K562 (cell line): ENCODE results near the gene NFATC3. TPM values are rescaled to one million over a fixed set of nuclear protein-coding genes. Genes with fewer than 3 reads are reported as not detected.
A peak's percentile ranks its signal among the peaks of the same experiment; 100 is the strongest.

Source experiments
- BRCA1 ChIP-seq, 2 experiments: fragments of 450-650 bp in 1 of 2; sonication (generic) in 1 of 2; formaldehyde crosslinking in 1 of 2; IDR thresholded peaks; 2 replicates each; pipeline versions ENCODE4 v1.5.0 to v1.6.1; 2017 to 2020; ENCODE audit warnings: mild to moderate bottlenecking in 1 of 2, missing genetic modification reagents in 1 of 2
- BRD9 ChIP-seq: fragments of 450-650 bp; IDR thresholded peaks from 2 replicates; pipeline ENCODE4 v1.6.1; 2018; ENCODE audit warnings: low read depth; ENCODE audit not compliant: partially characterized antibody
- FOXK2 ChIP-seq, 2 experiments: fragments of 450-650 bp; IDR thresholded peaks in 1 of 2; conservative IDR thresholded peaks in 1 of 2; 2 replicates each; pipeline ENCODE4 v1.6.1; 2016; ENCODE audit warnings: low read depth in 2 of 2, mild to moderate bottlenecking in 1 of 2
- HIVEP1 ChIP-seq: fragments of 250-450 bp; sonication (Bioruptor Pico); IDR thresholded peaks from 2 replicates; pipeline ENCODE4 v1.4.0; 2020; ENCODE audit warnings: mild to moderate bottlenecking
- MECOM ChIP-seq: fragments of 250-450 bp; sonication (Bioruptor Pico); IDR thresholded peaks from 2 replicates; pipeline ENCODE4 v1.8.0; 2022; ENCODE audit warnings: inconsistent platforms
- MLX ChIP-seq, 2 experiments: fragments of 450-650 bp in 1 of 2; sonication (generic) in 1 of 2; formaldehyde crosslinking; conservative IDR thresholded peaks; 2 replicates each; pipeline versions ENCODE4 v1.4.0 to v1.8.1; 2020 to 2022; ENCODE audit warnings: mild to moderate bottlenecking in 1 of 2, missing genetic modification reagents in 1 of 2
- RBM25 ChIP-seq: fragments of 200-400 bp; formaldehyde crosslinking; IDR thresholded peaks from 2 replicates; pipeline ENCODE4 v1.6.1; 2018; ENCODE audit warnings: low read length, low read depth, moderate library complexity; ENCODE audit not compliant: severe bottlenecking
- SAP30 ChIP-seq: fragments of 200-600 bp; sonication (generic); IDR thresholded peaks from 2 replicates; pipeline ENCODE4 v1.6.1; 2012; ENCODE audit warnings: borderline replicate concordance, low read depth, mild to moderate bottlenecking, moderate library complexity, low read length, control low read depth, inconsistent platforms; ENCODE audit not compliant: insufficient read depth, poor library complexity, severe bottlenecking
- STAG1 ChIP-seq: sonication (generic); formaldehyde crosslinking; IDR thresholded peaks from 2 replicates; pipeline ENCODE4 v1.5.0; 2020; ENCODE audit warnings: missing genetic modification reagents, borderline replicate concordance
- ZNF224 ChIP-seq: sonication (generic); formaldehyde crosslinking; IDR thresholded peaks from 2 replicates; pipeline ENCODE4 v1.8.0; 2022; ENCODE audit warnings: mild to moderate bottlenecking, missing genetic modification reagents
- ZNF311 ChIP-seq: fragments of 250-450 bp; sonication (Bioruptor Pico); IDR thresholded peaks from 2 replicates; pipeline ENCODE4 v1.4.0; 2020; ENCODE audit warnings: mild to moderate bottlenecking, moderate library complexity
- ZNF445 ChIP-seq: fragments of 250-450 bp; sonication (Bioruptor Pico); IDR thresholded peaks from 2 replicates; pipeline ENCODE4 v1.4.0; 2020; ENCODE audit warnings: low read depth, mild to moderate bottlenecking, moderate library complexity
- ZNF655 ChIP-seq: fragments of 250-450 bp; sonication (Bioruptor Pico); IDR thresholded peaks from 2 replicates; pipeline ENCODE4 v1.5.0; 2021
- ZNF668 ChIP-seq: fragments of 250-450 bp; sonication (Bioruptor Pico); IDR thresholded peaks from 2 replicates; pipeline ENCODE4 v1.8.0; 2022; ENCODE audit warnings: mild to moderate bottlenecking, inconsistent platforms
- ZSCAN29 ChIP-seq: fragments of 450-650 bp; IDR thresholded peaks from 2 replicates; pipeline ENCODE4 v1.6.1; 2017
- polyA plus RNA-seq, 8 experiments: library from polyadenylated mRNA; depleted of rRNA in 4 of 8; stranded (reverse) in 5 of 8; unstranded in 3 of 8; fragments of >200 nt; fragmentation: Nextera tagmentation in 2 of 8; fragmentation: Illumina TruSeq in 1 of 8; extraction: Ambion mirVana in 2 of 8; extraction: Trizol in 1 of 8; gene quantifications; 2 replicates each; pipeline versions ENCODE4 v1.2.1 to v1.2.3, GENCODE V29; 2011 to 2014; ENCODE audit warnings: inconsistent platforms in 1 of 8, missing spikeins in 1 of 8
- total RNA-seq, 7 experiments: library from RNA; depleted of rRNA in 6 of 7; stranded (reverse); fragments of >200 nt in 6 of 7; fragmentation: Illumina TruSeq in 2 of 7; extraction: Trizol in 2 of 7; gene quantifications; 2 replicates each; pipeline versions ENCODE4 v1.2.1 to v1.2.3, GENCODE V29; 2011 to 2021; ENCODE audit warnings: low replicate concordance in 1 of 7
- TF ChIP-seq, protein P1 (sequence below): sonication (generic); formaldehyde crosslinking; IDR thresholded peaks from 2 replicates; pipeline ENCODE4 v1.8.1; 2022; ENCODE audit warnings: missing genetic modification reagents
- TF ChIP-seq, protein P2 (sequence below): fragments of 450-650 bp; IDR thresholded peaks from 2 replicates; pipeline ENCODE4 v1.6.1; 2017; ENCODE audit warnings: antibody characterized with exemption

NFATC3 gene
- total and polyA plus RNA-seq, 9 of the 15 experiments (the other 6 are each of a cell fraction or from before 2014, with no cell fraction given): 15.7 to 98.4 (median 59.4) TPM

GRCh38 chr16:68244903-68245853 lies 160.0 kb downstream of the NFATC3 start, which contains the start of gene PLA2G15 (continued):
- TF ChIP-seq ZNF655 (CRISPR knock-in tag) (no peak), ZNF224 (no peak), BRCA1 (IDR thresholded peaks at IDR 0.05) (no peak), BRCA1 (CRISPR knock-in tag; IDR thresholded peaks at IDR 0.05) (no peak), HIVEP1 (no peak), RBM25 (peak; percentile 93), MECOM (CRISPR knock-in tag) (no peak), BRD9 (no peak), ZSCAN29 (no peak), MLX (CRISPR knock-in tag; conservative IDR thresholded peaks at IDR 0.05) (no peak), ZNF445 (CRISPR knock-in tag) (no peak), STAG1 (no peak), ZNF311 (CRISPR knock-in tag) (no peak), FOXK2 (conservative IDR thresholded peaks at IDR 0.05 in 1 of 2, IDR thresholded peaks at IDR 0.05 in 1 of 2; ENCODE audit: low read depth in 2 of 2) (peak in 1 of 2 experiments; percentile 65; a peak in 2 of 4 replicates), ZNF668 (CRISPR knock-in tag) (no peak), SAP30 (peak; percentile 49)
- TF ChIP-seq, protein P1, sequence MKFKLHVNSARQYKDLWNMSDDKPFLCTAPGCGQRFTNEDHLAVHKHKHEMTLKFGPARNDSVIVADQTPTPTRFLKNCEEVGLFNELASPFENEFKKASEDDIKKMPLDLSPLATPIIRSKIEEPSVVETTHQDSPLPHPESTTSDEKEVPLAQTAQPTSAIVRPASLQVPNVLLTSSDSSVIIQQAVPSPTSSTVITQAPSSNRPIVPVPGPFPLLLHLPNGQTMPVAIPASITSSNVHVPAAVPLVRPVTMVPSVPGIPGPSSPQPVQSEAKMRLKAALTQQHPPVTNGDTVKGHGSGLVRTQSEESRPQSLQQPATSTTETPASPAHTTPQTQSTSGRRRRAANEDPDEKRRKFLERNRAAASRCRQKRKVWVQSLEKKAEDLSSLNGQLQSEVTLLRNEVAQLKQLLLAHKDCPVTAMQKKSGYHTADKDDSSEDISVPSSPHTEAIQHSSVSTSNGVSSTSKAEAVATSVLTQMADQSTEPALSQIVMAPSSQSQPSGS: no peak
- TF ChIP-seq, protein P2, sequence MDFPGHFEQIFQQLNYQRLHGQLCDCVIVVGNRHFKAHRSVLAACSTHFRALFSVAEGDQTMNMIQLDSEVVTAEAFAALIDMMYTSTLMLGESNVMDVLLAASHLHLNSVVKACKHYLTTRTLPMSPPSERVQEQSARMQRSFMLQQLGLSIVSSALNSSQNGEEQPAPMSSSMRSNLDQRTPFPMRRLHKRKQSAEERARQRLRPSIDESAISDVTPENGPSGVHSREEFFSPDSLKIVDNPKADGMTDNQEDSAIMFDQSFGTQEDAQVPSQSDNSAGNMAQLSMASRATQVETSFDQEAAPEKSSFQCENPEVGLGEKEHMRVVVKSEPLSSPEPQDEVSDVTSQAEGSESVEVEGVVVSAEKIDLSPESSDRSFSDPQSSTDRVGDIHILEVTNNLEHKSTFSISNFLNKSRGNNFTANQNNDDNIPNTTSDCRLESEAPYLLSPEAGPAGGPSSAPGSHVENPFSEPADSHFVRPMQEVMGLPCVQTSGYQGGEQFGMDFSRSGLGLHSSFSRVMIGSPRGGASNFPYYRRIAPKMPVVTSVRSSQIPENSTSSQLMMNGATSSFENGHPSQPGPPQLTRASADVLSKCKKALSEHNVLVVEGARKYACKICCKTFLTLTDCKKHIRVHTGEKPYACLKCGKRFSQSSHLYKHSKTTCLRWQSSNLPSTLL: no peak
